ENCODE measurements around the gene CSK.

GRCh38 chr15:74837482-74838136 is 55.7 kb downstream of the CSK start:
- TF ChIP-seq EP300 (IDR thresholded peaks at IDR 0.05; ENCODE audit: low read depth), result no peak
- no peak for TF ChIP-seq POLR2A (IDR thresholded peaks at IDR 0.05)

Measured in transverse colon (tissue), 1 donor.